HepG2 (cell line): ENCODE data around the gene RSPH4A. TPM values are rescaled to one million over a fixed set of nuclear protein-coding genes. Genes with fewer than 3 reads are reported as not detected.
A peak's percentile ranks its signal among the peaks of the same experiment; 100 is the strongest.

Experiments used
- ATF3 ChIP-seq: sonication (generic); formaldehyde crosslinking; IDR thresholded peaks from 2 replicates; pipeline ENCODE4 v1.4.0; 2020; ENCODE audit warnings: missing genetic modification reagents
- ATRX ChIP-seq: sonication (generic); formaldehyde crosslinking; IDR thresholded peaks from 2 replicates; pipeline ENCODE4 v1.4.0; 2020; ENCODE audit warnings: missing genetic modification reagents, borderline replicate concordance
- CAMTA2 ChIP-seq: sonication (generic); formaldehyde crosslinking; IDR thresholded peaks from 2 replicates; pipeline ENCODE4 v1.4.0; 2020; ENCODE audit warnings: mild to moderate bottlenecking, missing genetic modification reagents, borderline replicate concordance
- E2F2 ChIP-seq: sonication (generic); formaldehyde crosslinking; IDR thresholded peaks from 2 replicates; pipeline ENCODE4 v1.4.0; 2020; ENCODE audit warnings: missing genetic modification reagents, borderline replicate concordance
- EED ChIP-seq: sonication (generic); formaldehyde crosslinking; IDR thresholded peaks from 2 replicates; pipeline ENCODE4 v1.5.0; 2020; ENCODE audit warnings: mild to moderate bottlenecking, missing genetic modification reagents
- GFI1 ChIP-seq: sonication (generic); formaldehyde crosslinking; IDR thresholded peaks from 2 replicates; pipeline ENCODE4 v1.5.0; 2020; ENCODE audit warnings: missing genetic modification reagents, mild to moderate bottlenecking, borderline replicate concordance
- GTF3A ChIP-seq: sonication (generic); formaldehyde crosslinking; conservative IDR thresholded peaks from 2 replicates; pipeline ENCODE4 v1.4.0; 2020; ENCODE audit warnings: mild to moderate bottlenecking, missing genetic modification reagents
- HNRNPUL1 ChIP-seq: fragments of 200-400 bp; formaldehyde crosslinking; IDR thresholded peaks from 2 replicates; pipeline ENCODE4 v1.6.1; 2017; ENCODE audit warnings: low read depth, mild to moderate bottlenecking, low read length, moderate library complexity
- JARID2 ChIP-seq: sonication (generic); formaldehyde crosslinking; IDR thresholded peaks from 2 replicates; pipeline ENCODE4 v1.8.1; 2023; ENCODE audit warnings: missing genetic modification reagents, inconsistent platforms; ENCODE audit not compliant: insufficient replicate concordance
- PRDM4 ChIP-seq: sonication (generic); formaldehyde crosslinking; IDR thresholded peaks from 2 replicates; pipeline ENCODE4 v1.9.0; 2021; ENCODE audit warnings: missing genetic modification reagents, borderline replicate concordance
- REXO4 ChIP-seq: sonication (generic); formaldehyde crosslinking; IDR thresholded peaks from 2 replicates; pipeline ENCODE4 v1.8.0; 2022; ENCODE audit warnings: missing genetic modification reagents, mild to moderate bottlenecking, borderline replicate concordance
- RFX5 ChIP-seq: IDR thresholded peaks from 2 replicates; pipeline ENCODE4 v1.6.1; 2011; ENCODE audit warnings: low read depth, low read length, improper control_type of control experiment
- STAG1 ChIP-seq: sonication (generic); formaldehyde crosslinking; IDR thresholded peaks from 2 replicates; pipeline ENCODE4 v1.4.0; 2020; ENCODE audit warnings: missing genetic modification reagents
- U2AF1 ChIP-seq: fragments of 200-400 bp; formaldehyde crosslinking; optimal IDR thresholded peaks from 2 replicates; pipeline ENCODE3; 2017; ENCODE audit warnings: mild to moderate bottlenecking, low read depth, low read length
- YEATS2 ChIP-seq: sonication (generic); formaldehyde crosslinking; IDR thresholded peaks from 2 replicates; pipeline ENCODE4 v1.4.0; 2020; ENCODE audit warnings: missing genetic modification reagents, borderline replicate concordance
- ZBTB1 ChIP-seq: sonication (generic); formaldehyde crosslinking; IDR thresholded peaks from 2 replicates; pipeline ENCODE4 v1.4.0; 2020; ENCODE audit warnings: missing genetic modification reagents, borderline replicate concordance
- ZBTB8A ChIP-seq: sonication (generic); formaldehyde crosslinking; IDR thresholded peaks from 2 replicates; pipeline ENCODE4 v1.4.0; 2020; ENCODE audit warnings: mild to moderate bottlenecking, low read depth, missing genetic modification reagents, borderline replicate concordance
- ZFX ChIP-seq: sonication (generic); formaldehyde crosslinking; IDR thresholded peaks from 2 replicates; pipeline ENCODE4 v1.4.0; 2020; ENCODE audit warnings: mild to moderate bottlenecking, low read depth, missing genetic modification reagents, moderate library complexity
- ZNF101 ChIP-seq: sonication (generic); formaldehyde crosslinking; IDR thresholded peaks from 2 replicates; pipeline ENCODE4 v1.4.0; 2020; ENCODE audit warnings: mild to moderate bottlenecking, low read depth, missing genetic modification reagents, borderline replicate concordance
- ZNF138 ChIP-seq: sonication (generic); formaldehyde crosslinking; IDR thresholded peaks from 2 replicates; pipeline ENCODE4 v1.5.0; 2020; ENCODE audit warnings: mild to moderate bottlenecking, low read depth, missing genetic modification reagents
- ZNF598 ChIP-seq: sonication (generic); formaldehyde crosslinking; IDR thresholded peaks from 2 replicates; pipeline ENCODE4 v1.5.1; 2020; ENCODE audit warnings: mild to moderate bottlenecking, missing genetic modification reagents, borderline replicate concordance
- ZNF691 ChIP-seq: sonication (generic); formaldehyde crosslinking; IDR thresholded peaks from 2 replicates; pipeline ENCODE4 v1.4.0; 2020; ENCODE audit warnings: missing genetic modification reagents, low read depth, mild to moderate bottlenecking, borderline replicate concordance
- ZNF761 ChIP-seq: sonication (generic); formaldehyde crosslinking; conservative IDR thresholded peaks from 2 replicates; pipeline ENCODE4 v1.4.0; 2020; ENCODE audit warnings: mild to moderate bottlenecking, missing genetic modification reagents
- ZNF879 ChIP-seq: sonication (generic); formaldehyde crosslinking; IDR thresholded peaks from 2 replicates; pipeline ENCODE4 v1.8.1; 2023; ENCODE audit warnings: missing genetic modification reagents
- polyA plus RNA-seq, 8 experiments: library from polyadenylated mRNA; depleted of rRNA in 3 of 8; stranded (reverse) in 7 of 8; unstranded in 1 of 8; fragments of >200 nt; fragmentation: Illumina TruSeq in 4 of 8; extraction: Trizol in 4 of 8; gene quantifications; 2 replicates each; pipeline versions ENCODE4 v1.2.1 to v1.2.3, GENCODE V29; 2011 to 2016; ENCODE audit warnings: low read depth in 4 of 8, missing spikeins in 1 of 8, mixed read lengths in 1 of 8; ENCODE audit not compliant: insufficient read depth in 1 of 8
- total RNA-seq, 5 experiments: library from RNA; depleted of rRNA; stranded (reverse); fragments of >200 nt; fragmentation: Illumina TruSeq; extraction: Trizol; gene quantifications; 2 replicates each; pipeline ENCODE4 v1.2.3, GENCODE V29; 2016; ENCODE audit warnings: low read depth in 1 of 5

The RSPH4A gene
- total and polyA plus RNA-seq, 2 of the 13 experiments (the other 11 are each of a cell fraction or from before 2014, with no cell fraction given): 0.24 to 0.40 TPM

- TF ChIP-seq PRDM4 (CRISPR knock-in tag) (no peak), RFX5 (0 out of 2 replicates have a peak, but pooled peaks have one; percentile 25), E2F2 (CRISPR knock-in tag) (no peak), HNRNPUL1 (no peak), ZFX (CRISPR knock-in tag) (peak; percentile 61), ZNF138 (CRISPR knock-in tag) (peak; percentile 87; the same call in 1 of the 2 replicates), CAMTA2 (CRISPR knock-in tag) (peak; percentile 91; the same call in 1 of the 2 replicates), ZNF598 (CRISPR knock-in tag) (peak; percentile 100), EED (no peak; the same call in none of the 2 replicates), ZBTB8A (CRISPR knock-in tag) (peak; percentile 55; the same call in 1 of the 2 replicates), ZBTB1 (CRISPR knock-in tag) (no peak), ZNF879 (CRISPR knock-in tag) (0 out of 2 replicates have a peak, but pooled peaks have one; percentile 69), U2AF1 (no peak), ZNF101 (CRISPR knock-in tag) (no peak; the same call in 1 of the 2 replicates), GFI1 (CRISPR knock-in tag) (no peak), REXO4 (CRISPR knock-in tag) (no peak), JARID2 (CRISPR knock-in tag) (no peak), ATRX (CRISPR knock-in tag) (no peak), ATF3 (CRISPR knock-in tag) (peak; percentile 12), ZNF761 (peak; percentile 90; the same call in 1 of the 2 replicates), YEATS2 (CRISPR knock-in tag) (peak; percentile 90; the same call in 1 of the 2 replicates), STAG1 (CRISPR knock-in tag) (no peak), ZNF691 (peak; percentile 87; the same call in 1 of the 2 replicates), GTF3A (CRISPR knock-in tag) (peak; percentile 81)
These were observed 64.8 kb downstream of the RSPH4A start, which contains the start of gene KPNA5 (continued) for GRCh38 chr6:116680880-116681672.
